Measurements from ENCODE around the gene FGF14. TPM values are rescaled to one million over a fixed set of nuclear protein-coding genes. Genes with fewer than 3 reads are reported as not detected.

Gene FGF14
- total RNA-seq, 1 donor from 2014 or later, result 4.6 TPM

DNA sequence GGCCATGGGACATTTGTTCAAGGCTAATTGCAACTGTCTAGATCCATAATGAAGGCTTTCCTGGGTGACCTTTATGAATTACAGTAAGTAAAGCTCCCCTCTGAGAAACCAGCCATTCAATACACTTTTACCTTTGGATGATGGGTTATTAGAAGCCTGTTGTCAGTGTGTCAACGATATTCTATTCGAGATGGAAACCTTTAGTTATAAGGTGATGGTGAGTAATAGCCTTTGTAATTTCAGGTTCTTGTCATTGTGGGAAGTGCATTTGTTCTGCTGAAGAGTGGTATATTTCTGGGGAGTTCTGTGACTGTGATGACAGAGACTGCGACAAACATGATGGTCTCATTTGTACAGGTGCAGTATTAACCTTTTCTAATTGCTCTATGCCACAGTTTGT is 687.7 kb downstream of the FGF14 start:
- no peak overlapping the region for H3K27ac Mint-ChIP-seq
- H3K4me1 Mint-ChIP-seq (ENCODE audit: low read depth), result peaks cover 4% of the 10 kb centered on the region
- TF ChIP-seq, protein P1, sequence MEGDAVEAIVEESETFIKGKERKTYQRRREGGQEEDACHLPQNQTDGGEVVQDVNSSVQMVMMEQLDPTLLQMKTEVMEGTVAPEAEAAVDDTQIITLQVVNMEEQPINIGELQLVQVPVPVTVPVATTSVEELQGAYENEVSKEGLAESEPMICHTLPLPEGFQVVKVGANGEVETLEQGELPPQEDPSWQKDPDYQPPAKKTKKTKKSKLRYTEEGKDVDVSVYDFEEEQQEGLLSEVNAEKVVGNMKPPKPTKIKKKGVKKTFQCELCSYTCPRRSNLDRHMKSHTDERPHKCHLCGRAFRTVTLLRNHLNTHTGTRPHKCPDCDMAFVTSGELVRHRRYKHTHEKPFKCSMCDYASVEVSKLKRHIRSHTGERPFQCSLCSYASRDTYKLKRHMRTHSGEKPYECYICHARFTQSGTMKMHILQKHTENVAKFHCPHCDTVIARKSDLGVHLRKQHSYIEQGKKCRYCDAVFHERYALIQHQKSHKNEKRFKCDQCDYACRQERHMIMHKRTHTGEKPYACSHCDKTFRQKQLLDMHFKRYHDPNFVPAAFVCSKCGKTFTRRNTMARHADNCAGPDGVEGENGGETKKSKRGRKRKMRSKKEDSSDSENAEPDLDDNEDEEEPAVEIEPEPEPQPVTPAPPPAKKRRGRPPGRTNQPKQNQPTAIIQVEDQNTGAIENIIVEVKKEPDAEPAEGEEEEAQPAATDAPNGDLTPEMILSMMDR (IDR thresholded peaks at IDR 0.05; ENCODE audit: unreplicated experiment), result no peak
- H3K4me3 Mint-ChIP-seq (ENCODE audit: low read depth), result no peak overlapping the region
- H3K9me3 Mint-ChIP-seq (ENCODE audit: low read depth), result no peaks in the 10 kb centered on the region
- no peak for DNase-seq (ENCODE audit: low spot score, unreplicated experiment)
- H3K36me3 Mint-ChIP-seq (ENCODE audit: insufficient read depth), result no peaks in the 10 kb centered on the region
- peaks cover 8% of the 10 kb centered on the region for H3K27me3 Mint-ChIP-seq

DNA sequence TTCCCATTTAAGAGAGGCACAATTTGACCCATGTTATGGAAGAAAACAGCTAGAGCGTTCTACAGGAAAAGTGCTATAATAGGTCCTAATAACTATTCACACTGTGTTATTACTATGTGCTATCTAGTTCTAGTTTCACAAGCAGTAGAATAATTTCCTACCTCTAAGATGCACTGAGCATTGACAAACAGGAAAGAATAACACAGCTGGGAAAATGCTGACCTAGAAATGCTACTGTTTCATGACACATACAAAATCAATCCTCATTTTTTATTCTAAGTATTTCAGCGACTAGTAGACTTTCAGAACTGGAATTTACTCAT is 689.9 kb downstream of the FGF14 start:
- H3K27ac Mint-ChIP-seq, result no peak overlapping the region
- H3K36me3 Mint-ChIP-seq (ENCODE audit: insufficient read depth), result no peaks in the 10 kb centered on the region
- H3K9me3 Mint-ChIP-seq (ENCODE audit: low read depth), result no peaks in the 10 kb centered on the region
- DNase-seq (ENCODE audit: low spot score, unreplicated experiment), result no peak
- H3K4me1 Mint-ChIP-seq (ENCODE audit: low read depth), result peaks cover 7% of the 10 kb centered on the region
- no peak overlapping the region for H3K4me3 Mint-ChIP-seq (ENCODE audit: low read depth)
- H3K27me3 Mint-ChIP-seq, result peaks cover 12% of the 10 kb centered on the region
- TF ChIP-seq, protein P1 (IDR thresholded peaks at IDR 0.05; ENCODE audit: unreplicated experiment), result no peak

DNA sequence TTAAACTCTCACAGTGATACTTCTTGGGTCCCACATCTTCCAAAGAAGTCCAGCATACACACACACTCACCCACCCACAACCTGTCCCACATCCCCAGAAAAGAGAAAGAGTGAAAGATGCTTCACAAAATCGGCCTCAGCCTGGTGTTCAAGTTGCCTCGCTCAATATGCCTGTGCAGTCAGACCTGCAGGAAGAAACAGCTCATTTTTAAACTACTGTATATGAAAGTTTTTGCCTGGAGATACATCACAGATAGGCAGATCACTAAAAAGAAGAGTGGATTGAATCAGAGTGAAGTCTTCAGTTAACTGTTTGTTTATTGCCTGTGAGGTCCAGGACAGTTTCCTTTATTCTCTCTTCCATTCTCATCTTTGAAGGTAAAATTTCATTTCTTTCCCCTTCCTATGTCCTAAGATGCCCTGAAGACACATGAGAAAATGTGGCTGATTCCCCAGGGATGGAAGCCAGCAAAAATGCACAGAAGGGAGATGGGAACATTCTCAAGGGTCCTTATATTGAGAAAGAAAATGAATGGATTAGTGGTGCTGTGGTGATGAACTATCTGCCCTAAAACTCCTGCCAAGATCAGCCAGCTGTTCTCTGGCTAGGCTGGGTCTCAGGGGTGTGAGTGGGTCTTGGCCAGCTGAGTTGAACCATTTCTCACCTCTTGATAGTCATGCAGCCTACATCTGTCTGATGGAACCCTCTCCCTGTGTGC is 690.4 kb downstream of the FGF14 start:
- no peak overlapping the region for H3K27ac Mint-ChIP-seq

DNA sequence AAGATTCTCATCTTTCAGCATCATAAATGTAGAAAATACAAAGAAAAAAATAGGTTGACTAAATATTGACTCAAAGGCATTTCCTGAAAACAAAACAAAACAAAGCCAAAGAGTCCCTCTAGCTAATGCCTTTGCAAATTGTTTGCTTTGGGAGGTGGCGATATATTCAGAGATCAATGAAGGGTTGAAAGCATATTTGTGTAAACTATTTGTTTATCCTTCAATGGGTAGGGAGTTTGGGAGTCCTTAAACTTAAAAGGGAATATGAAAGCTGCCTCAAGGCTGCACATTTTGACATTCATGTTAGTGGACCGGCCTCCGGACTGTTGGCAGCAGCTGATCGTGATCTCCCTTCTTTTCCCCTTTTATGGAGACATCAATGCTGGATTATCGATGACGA is 691.9 kb downstream of the FGF14 start:
- Mint-ChIP-seq H3K27me3 (peaks cover 15% of the 10 kb centered on the region), H3K27ac (no peak overlapping the region), H3K36me3 (ENCODE audit: insufficient read depth) (no peaks in the 10 kb centered on the region), H3K4me1 (ENCODE audit: low read depth) (peaks cover 7% of the 10 kb centered on the region), H3K4me3 (ENCODE audit: low read depth) (no peak overlapping the region), H3K9me3 (ENCODE audit: low read depth) (no peaks in the 10 kb centered on the region)
- TF ChIP-seq, protein P1 (IDR thresholded peaks at IDR 0.05; ENCODE audit: unreplicated experiment), result no peak
- no peak for DNase-seq (ENCODE audit: low spot score, unreplicated experiment)

More for the DNA sequence above, 690.4 kb downstream of the FGF14 start:
- DNase-seq (ENCODE audit: low spot score, unreplicated experiment), result no peak
- H3K4me3 Mint-ChIP-seq (ENCODE audit: low read depth), result no peak overlapping the region
- H3K36me3 Mint-ChIP-seq (ENCODE audit: insufficient read depth), result no peaks in the 10 kb centered on the region
- TF ChIP-seq, protein P1 (IDR thresholded peaks at IDR 0.05; ENCODE audit: unreplicated experiment), result no peak
- H3K4me1 Mint-ChIP-seq (ENCODE audit: low read depth), result peaks cover 7% of the 10 kb centered on the region
- H3K9me3 Mint-ChIP-seq (ENCODE audit: low read depth), result no peaks in the 10 kb centered on the region
- peaks cover 15% of the 10 kb centered on the region for H3K27me3 Mint-ChIP-seq

DNA sequence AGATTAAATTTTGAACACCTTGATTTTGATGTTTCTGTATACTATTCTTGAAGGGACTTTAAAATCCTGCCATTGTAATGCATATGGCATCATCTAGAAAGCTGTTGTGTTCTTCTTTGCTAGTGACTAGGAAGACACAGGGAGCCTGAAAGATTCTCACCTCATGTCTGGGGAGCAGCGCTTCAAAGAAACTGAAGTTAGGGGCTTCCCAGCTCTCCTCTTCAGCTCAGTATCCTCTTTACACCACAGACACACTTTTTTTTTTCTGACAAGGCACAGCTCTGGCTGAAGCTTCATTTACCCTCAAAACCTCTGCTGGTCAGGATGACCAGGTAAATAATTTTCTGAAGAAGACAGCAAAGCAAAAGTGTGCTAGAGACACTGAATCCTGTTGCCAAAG is 693.7 kb downstream of the FGF14 start:
- TF ChIP-seq, protein P1 (IDR thresholded peaks at IDR 0.05; ENCODE audit: unreplicated experiment), result no peak
- Mint-ChIP-seq H3K27me3 (peaks cover 15% of the 10 kb centered on the region), H3K36me3 (ENCODE audit: insufficient read depth) (no peaks in the 10 kb centered on the region), H3K9me3 (ENCODE audit: low read depth) (peaks cover 4% of the 10 kb centered on the region), H3K4me3 (ENCODE audit: low read depth) (no peak overlapping the region), H3K27ac (no peak overlapping the region), H3K4me1 (ENCODE audit: low read depth) (peaks cover 8% of the 10 kb centered on the region)
- no peak for DNase-seq (ENCODE audit: low spot score, unreplicated experiment)

Measured in progenitor cell of endocrine pancreas (in vitro differentiated cells).